Subcutaneous abdominal adipose tissue (tissue), 5 donors: Measurements from ENCODE around the gene GTF2B.
"Not testable (repeated sequence)": the region's sequence is repeated elsewhere in the genome, so short reads cannot be mapped to it uniquely, and the experiment has no call there.

Source experiments
- H3K27ac ChIP-seq: one replicate; pipeline ENCODE4 v1.7.0; 2013; ENCODE audit warnings: low read depth, mild to moderate bottlenecking, inconsistent platforms, low read length, moderate library complexity
- H3K27me3 ChIP-seq, 5 donors: one replicate each; pipeline ENCODE4 v1.7.0; 2013; ENCODE audit warnings: low read length in 5 of 5, inconsistent platforms in 1 of 5; ENCODE audit not compliant: control insufficient read depth in 5 of 5, insufficient read depth in 4 of 5
- H3K36me3 ChIP-seq, 5 donors: one replicate each; pipeline ENCODE4 v1.7.0; 2013; ENCODE audit warnings: low read length in 5 of 5; ENCODE audit not compliant: control insufficient read depth in 5 of 5, insufficient read depth in 5 of 5
- H3K4me1 ChIP-seq, 5 donors: one replicate each; pipeline ENCODE4 v1.7.0; 2013; ENCODE audit warnings: low read length in 5 of 5, mild to moderate bottlenecking in 3 of 5, moderate library complexity in 1 of 5; ENCODE audit not compliant: control insufficient read depth in 5 of 5, insufficient read depth in 5 of 5
- H3K4me3 ChIP-seq, 5 donors: one replicate each; pipeline ENCODE4 v1.7.0; 2013; ENCODE audit warnings: low read length in 5 of 5, low read depth in 1 of 5
- H3K9ac ChIP-seq, 5 donors: one replicate each; pipeline ENCODE4 v1.7.0; 2013; ENCODE audit warnings: low read length in 5 of 5, mild to moderate bottlenecking in 4 of 5, moderate library complexity in 3 of 5
- H3K9me3 ChIP-seq, 5 donors: one replicate each; pipeline ENCODE4 v1.7.0; 2013; ENCODE audit warnings: low read length in 5 of 5; ENCODE audit not compliant: control insufficient read depth in 5 of 5
- donor health status: healthy.
- donor health status: healthy.
- donor health status: healthy.
- donor health status: healthy.
- donor health status: healthy.

The GTF2B gene

GRCh38 chr1:88917321-88918025, 26.1 kb upstream of the GTF2B start:
- Histone ChIP-seq H3K36me3 (peaks cover 3 to 33% (median 23%) of the 10 kb centered on the region in 5 donors), H3K27ac (no peak overlapping the region), H3K9me3 (peaks cover 0 to 20% (median 18%) of the 10 kb centered on the region in 5 donors), H3K4me3 (no peak overlapping the region), H3K27me3 (no peaks in the 10 kb centered on the region), H3K4me1 (no peaks in the 10 kb centered on the region), H3K9ac (no peak overlapping the region)

- Histone ChIP-seq H3K4me1 (no peaks in the 10 kb centered on the region), H3K27ac (no peak overlapping the region), H3K36me3 (peaks cover 3 to 28% (median 21%) of the 10 kb centered on the region in 5 donors), H3K9ac (no peak overlapping the region), H3K9me3 (peaks cover 0 to 20% (median 18%) of the 10 kb centered on the region in 5 donors), H3K27me3 (no peaks in the 10 kb centered on the region), H3K4me3 (no peak overlapping the region)
Measured at GRCh38 chr1:88916883-88917282, 25.5 kb upstream of the GTF2B start.

DNA sequence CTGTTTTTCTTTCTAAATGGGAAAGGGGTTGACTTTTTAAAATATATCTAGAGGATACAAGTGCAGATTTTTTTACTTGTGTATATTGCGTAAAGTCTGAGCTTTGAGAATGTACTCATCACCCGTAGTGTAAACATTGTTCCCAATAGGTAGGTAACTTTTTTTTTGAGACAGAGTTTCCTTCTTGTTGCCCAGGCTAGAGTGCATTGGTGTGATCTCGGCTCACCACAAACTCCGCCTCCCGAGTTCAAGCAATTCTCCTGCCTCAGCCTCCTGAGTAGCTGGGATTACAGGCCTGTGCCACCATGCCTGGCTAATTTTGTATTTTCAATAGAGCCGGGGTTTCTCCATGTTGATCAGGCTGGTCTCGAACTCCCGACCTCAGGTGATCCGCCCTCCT, 20.4 kb upstream of the GTF2B start:
- H3K36me3 ChIP-seq, H3K9ac ChIP-seq, H3K4me1 ChIP-seq, H3K27ac ChIP-seq, H3K27me3 ChIP-seq, H3K9me3 ChIP-seq, H3K4me3 ChIP-seq: not testable (repeated sequence)

DNA sequence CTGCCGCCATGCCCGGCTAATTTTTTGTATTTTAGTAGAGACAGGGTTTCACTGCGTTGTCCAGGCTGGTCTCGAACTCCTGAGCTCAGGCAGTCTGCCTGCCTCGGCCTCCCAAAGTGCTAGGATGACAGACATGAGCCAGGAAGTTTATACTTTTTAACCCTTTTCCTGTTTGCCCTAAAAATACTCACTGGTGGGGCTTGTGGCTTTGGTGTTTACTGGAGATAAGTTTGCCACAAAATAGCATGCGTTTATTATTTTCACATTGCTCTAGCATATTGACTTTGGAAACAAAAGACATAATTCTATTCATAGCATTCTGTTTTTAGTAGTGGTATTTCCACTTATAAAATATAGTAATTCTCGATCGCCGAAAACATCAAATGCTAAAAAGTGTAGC, 19.8 kb upstream of the GTF2B start:
- Histone ChIP-seq H3K9ac (no peak overlapping the region), H3K27me3 (no peaks in the 10 kb centered on the region), H3K4me3 (no peak overlapping the region)

DNA sequence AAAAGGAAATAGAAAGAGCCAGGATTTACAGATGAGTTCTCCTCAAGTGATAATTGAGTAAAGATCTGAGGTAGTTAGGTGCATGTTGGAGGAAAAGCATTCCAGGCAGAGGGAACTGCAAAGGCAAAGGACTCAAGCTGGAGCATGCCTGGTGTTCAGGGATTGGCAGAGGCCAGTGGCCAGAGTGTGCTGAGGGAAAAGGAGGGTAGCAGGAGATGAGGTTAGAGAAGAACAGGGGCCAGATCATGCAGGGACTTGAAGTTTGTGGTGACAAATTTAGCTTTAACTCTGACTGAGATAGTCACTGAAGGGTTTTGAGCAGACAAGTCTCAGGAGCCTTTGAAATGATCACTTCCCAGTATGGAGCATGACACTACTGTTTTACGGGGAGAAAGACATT, 19.0 kb upstream of the GTF2B start:
- no peaks in the 10 kb centered on the region for H3K4me1 ChIP-seq
- no peak overlapping the region for H3K9ac ChIP-seq
- H3K9me3 ChIP-seq = no peaks in the 10 kb centered on the region
- H3K4me3 ChIP-seq = no peak overlapping the region
- no peak overlapping the region for H3K27ac ChIP-seq
- no peaks in the 10 kb centered on the region for H3K36me3 ChIP-seq
- H3K27me3 ChIP-seq = no peaks in the 10 kb centered on the region

More for the DNA sequence above, 19.8 kb upstream of the GTF2B start:
- no peaks in the 10 kb centered on the region for H3K36me3 ChIP-seq
- no peaks in the 10 kb centered on the region for H3K4me1 ChIP-seq
- no peaks in the 10 kb centered on the region for H3K9me3 ChIP-seq
- H3K27ac ChIP-seq = no peak overlapping the region

- Histone ChIP-seq H3K4me1 (no peaks in the 10 kb centered on the region), H3K27me3 (no peaks in the 10 kb centered on the region), H3K36me3 (no peaks in the 10 kb centered on the region), H3K9ac (no peak overlapping the region), H3K4me3 (no peak overlapping the region), H3K27ac (no peak overlapping the region), H3K9me3 (no peaks in the 10 kb centered on the region)
Measured at GRCh38 chr1:88900883-88901282, 9.5 kb upstream of the GTF2B start.

- Histone ChIP-seq H3K4me3 (no peak overlapping the region), H3K9ac (no peak overlapping the region), H3K27ac (no peak overlapping the region), H3K27me3 (no peaks in the 10 kb centered on the region), H3K36me3 (no peaks in the 10 kb centered on the region), H3K9me3 (no peaks in the 10 kb centered on the region), H3K4me1 (peaks cover 0 to 4% (median 2%) of the 10 kb centered on the region in 5 donors)
Measured at GRCh38 chr1:88897070-88897730, 5.8 kb upstream of the GTF2B start.

GRCh38 chr1:88892357-88892877, 1.1 kb upstream of the GTF2B start:
- H3K9ac ChIP-seq = no peak overlapping the region
- no peak overlapping the region for H3K27ac ChIP-seq
- no peaks in the 10 kb centered on the region for H3K9me3 ChIP-seq
- peaks cover 5 to 33% (median 31%) of the 10 kb centered on the region in 5 donors for H3K4me1 ChIP-seq
- H3K4me3 ChIP-seq = peak overlapping the region; percentile 95 to 99 (median 97)
- H3K36me3 ChIP-seq = peaks cover 0 to 6% (median 0%) of the 10 kb centered on the region in 5 donors
- H3K27me3 ChIP-seq = no peaks in the 10 kb centered on the region

- Histone ChIP-seq H3K9me3 (no peaks in the 10 kb centered on the region), H3K4me3 (peak overlapping the region; percentile 95 to 99 (median 97)), H3K36me3 (peaks cover 0 to 7% (median 2%) of the 10 kb centered on the region in 5 donors), H3K27me3 (no peaks in the 10 kb centered on the region), H3K9ac (peak overlapping the region in 1 of 5 donors; percentile 99), H3K27ac (peak overlapping the region; percentile 83), H3K4me1 (peaks cover 5 to 33% (median 31%) of the 10 kb centered on the region in 5 donors)
Measured at GRCh38 chr1:88891951-88892340, 579 bp upstream of the GTF2B start.

DNA sequence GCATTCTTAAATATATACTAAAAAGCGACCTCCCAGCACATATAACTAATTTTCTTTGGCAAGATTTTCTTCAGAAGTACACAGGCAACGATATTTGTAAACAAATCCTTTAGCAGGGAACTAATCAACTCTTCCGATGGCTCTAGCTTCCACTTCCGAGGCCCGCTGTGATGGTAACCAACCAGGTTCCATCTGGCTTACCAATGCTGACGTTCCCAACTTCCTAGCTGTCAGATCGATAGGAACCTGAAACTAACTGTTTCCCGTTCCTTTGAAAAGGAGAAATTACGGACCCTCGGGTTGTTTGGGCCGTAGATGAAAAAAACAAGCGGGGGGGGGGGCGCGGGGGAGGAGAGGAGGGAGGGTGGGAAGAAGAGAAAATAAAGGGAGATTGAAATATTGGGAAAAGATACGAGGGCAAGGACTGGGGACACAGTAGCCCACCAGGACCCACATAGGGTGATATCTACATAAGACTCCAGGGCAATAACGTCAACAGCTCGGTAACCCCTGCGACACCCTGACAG, 513 bp downstream of the GTF2B start:
- Histone ChIP-seq H3K27me3 (no peaks in the 10 kb centered on the region), H3K36me3 (peaks cover 7 to 18% (median 11%) of the 10 kb centered on the region in 5 donors), H3K9ac (peak overlapping the region; percentile 85 to 99 (median 94)), H3K27ac (peak overlapping the region; percentile 83), H3K4me1 (peaks cover 5 to 33% (median 31%) of the 10 kb centered on the region in 5 donors), H3K9me3 (no peaks in the 10 kb centered on the region), H3K4me3 (peak overlapping the region; percentile 95 to 99 (median 97))
